ENCODE measurements around the gene DYNC1LI2. TPM values are rescaled to one million over a fixed set of nuclear protein-coding genes. Genes with fewer than 3 reads are reported as not detected.

Gene DYNC1LI2
- total RNA-seq, 1 experiment from 2014 or later: 97.7 TPM

DNA sequence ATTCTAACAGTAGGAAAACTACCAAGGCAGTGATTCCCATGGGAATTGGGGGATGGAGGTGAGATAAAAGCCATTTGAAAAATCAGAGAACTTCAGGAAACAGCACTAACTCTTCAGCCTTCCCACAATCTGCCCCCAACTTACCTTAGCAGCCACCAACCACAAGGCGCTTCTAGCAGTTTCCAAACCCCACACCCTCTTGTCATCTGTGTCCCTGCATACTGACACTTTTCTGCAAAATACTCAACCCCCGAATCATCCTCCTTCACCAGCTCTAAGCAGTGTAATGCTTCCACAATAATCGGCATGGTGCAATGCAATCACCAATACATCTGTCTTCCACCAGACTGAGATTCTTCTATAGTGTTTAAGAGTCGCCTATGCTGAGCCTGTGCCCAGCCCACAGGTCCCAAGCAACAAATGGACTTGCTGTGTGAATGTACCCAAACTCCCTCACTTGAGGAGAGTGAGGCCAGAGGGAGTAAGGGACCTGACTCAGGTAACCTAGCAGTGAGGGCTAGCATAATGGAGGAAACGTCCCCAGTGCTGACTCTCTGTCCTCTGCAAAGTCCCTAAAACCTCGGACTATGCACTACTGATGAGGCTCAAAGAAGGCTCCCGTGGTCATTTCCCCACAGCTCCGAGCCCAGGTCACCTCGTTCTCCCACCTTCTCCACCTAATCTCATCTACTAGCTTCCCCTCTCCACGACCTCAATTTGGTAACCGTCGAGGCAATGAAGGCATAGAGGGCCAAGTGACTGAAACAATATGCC is 943 bp downstream of the DYNC1LI2 start:
- BruUV-seq (replicated peaks): no TSS peak
- no peak for DNase-seq (ENCODE audit: unreplicated experiment)
- H3K27ac Mint-ChIP-seq (ENCODE audit: low read depth, unreplicated experiment): peak overlapping the region; percentile 92
- H3K36me3 Mint-ChIP-seq (ENCODE audit: insufficient read depth, unreplicated experiment): peaks cover 43% of the 10 kb centered on the region
- no peaks in the 10 kb centered on the region for H3K27me3 Mint-ChIP-seq (ENCODE audit: insufficient read depth, unreplicated experiment)
- H3K4me3 Mint-ChIP-seq (ENCODE audit: unreplicated experiment): peak overlapping the region; percentile 79
- no peaks in the 10 kb centered on the region for H3K9me3 Mint-ChIP-seq (ENCODE audit: unreplicated experiment)
- ChIA-PET POLR2A (interaction anchor here (1.0 to 3.4 kb wide), 7 partner anchors 9 to 130 kb away, joined by 3 to 38 read pairs (median 6); partner anchors contain the start of gene PDP2), CTCF (interaction anchor here (0.6 to 4.8 kb wide), 15 partner anchors 11 to 352 kb away, joined by 3 to 71 read pairs (median 4); no protein-coding TSS in a partner anchor)
- TF ChIP-seq, protein P1, sequence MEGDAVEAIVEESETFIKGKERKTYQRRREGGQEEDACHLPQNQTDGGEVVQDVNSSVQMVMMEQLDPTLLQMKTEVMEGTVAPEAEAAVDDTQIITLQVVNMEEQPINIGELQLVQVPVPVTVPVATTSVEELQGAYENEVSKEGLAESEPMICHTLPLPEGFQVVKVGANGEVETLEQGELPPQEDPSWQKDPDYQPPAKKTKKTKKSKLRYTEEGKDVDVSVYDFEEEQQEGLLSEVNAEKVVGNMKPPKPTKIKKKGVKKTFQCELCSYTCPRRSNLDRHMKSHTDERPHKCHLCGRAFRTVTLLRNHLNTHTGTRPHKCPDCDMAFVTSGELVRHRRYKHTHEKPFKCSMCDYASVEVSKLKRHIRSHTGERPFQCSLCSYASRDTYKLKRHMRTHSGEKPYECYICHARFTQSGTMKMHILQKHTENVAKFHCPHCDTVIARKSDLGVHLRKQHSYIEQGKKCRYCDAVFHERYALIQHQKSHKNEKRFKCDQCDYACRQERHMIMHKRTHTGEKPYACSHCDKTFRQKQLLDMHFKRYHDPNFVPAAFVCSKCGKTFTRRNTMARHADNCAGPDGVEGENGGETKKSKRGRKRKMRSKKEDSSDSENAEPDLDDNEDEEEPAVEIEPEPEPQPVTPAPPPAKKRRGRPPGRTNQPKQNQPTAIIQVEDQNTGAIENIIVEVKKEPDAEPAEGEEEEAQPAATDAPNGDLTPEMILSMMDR (IDR thresholded peaks at IDR 0.05; ENCODE audit: unreplicated experiment): no peak
- intact Hi-C loops (cut with micrococcal nuclease): loop anchor here (10.0 kb wide), 1 partner anchor 146 kb away; the partner anchor contains the start of gene CMTM3
- peaks cover 30% of the 10 kb centered on the region for H3K4me1 Mint-ChIP-seq (ENCODE audit: insufficient read depth, unreplicated experiment)

DNA sequence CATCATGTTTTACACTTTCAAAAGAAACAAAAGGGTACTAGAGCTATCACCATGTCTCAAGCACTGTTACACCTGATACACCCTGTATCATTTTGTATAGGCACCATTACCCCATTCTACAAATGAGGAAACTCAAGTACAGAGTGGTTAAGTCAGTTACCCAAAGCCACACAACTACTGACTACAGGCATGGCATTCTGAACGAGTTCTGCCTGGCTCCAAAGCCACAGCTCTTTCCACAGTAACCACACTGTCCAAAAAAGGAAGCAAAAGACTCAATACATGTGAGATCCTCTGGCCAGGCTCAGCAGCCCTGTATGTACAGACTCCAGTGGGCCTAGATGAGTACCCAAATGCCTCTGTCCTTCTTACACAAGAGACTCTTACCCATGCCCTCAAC is 4.7 kb downstream of the DYNC1LI2 start:
- H3K9me3 Mint-ChIP-seq (ENCODE audit: unreplicated experiment): no peaks in the 10 kb centered on the region
- no peak overlapping the region for H3K4me3 Mint-ChIP-seq (ENCODE audit: unreplicated experiment)
- TF ChIP-seq, protein P1 (IDR thresholded peaks at IDR 0.05; ENCODE audit: unreplicated experiment): no peak
- DNase-seq (ENCODE audit: unreplicated experiment): no peak
- intact Hi-C loops (cut with micrococcal nuclease): loop anchor here (10.0 kb wide), 1 partner anchor 342 kb away; no protein-coding TSS in a partner anchor
- ChIA-PET POLR2A (no interaction called here), CTCF (interaction anchor here (0.9 to 2.2 kb wide), 3 partner anchors 10 to 19 kb away, joined by 3 to 7 read pairs (median 5); no protein-coding TSS in a partner anchor)
- peaks cover 30% of the 10 kb centered on the region for H3K4me1 Mint-ChIP-seq (ENCODE audit: insufficient read depth, unreplicated experiment)
- no peak overlapping the region for H3K27ac Mint-ChIP-seq (ENCODE audit: low read depth, unreplicated experiment)
- H3K27me3 Mint-ChIP-seq (ENCODE audit: insufficient read depth, unreplicated experiment): no peaks in the 10 kb centered on the region
- no TSS peak for BruUV-seq (replicated peaks)
- peaks cover 72% of the 10 kb centered on the region for H3K36me3 Mint-ChIP-seq (ENCODE audit: insufficient read depth, unreplicated experiment)

DNA sequence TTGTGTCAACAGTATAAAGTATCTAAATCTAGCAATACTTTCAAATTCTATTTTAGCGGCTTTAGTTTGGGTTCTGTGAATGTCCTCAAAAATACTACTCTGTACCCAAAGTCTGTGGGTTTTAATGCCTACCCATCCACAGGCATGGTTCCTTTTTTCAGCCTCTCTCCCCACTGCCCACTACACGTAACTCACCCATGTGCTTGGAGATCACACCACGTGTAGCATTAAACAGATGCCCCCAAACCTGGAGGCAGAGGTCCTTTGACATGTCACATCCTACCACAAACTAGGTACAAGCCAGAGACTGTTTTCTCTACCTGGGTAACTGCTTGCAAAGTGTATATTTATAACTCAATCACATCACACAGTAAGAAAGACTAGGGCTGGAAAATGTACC is 5.4 kb downstream of the DYNC1LI2 start:
- H3K4me1 Mint-ChIP-seq (ENCODE audit: insufficient read depth, unreplicated experiment): peaks cover 36% of the 10 kb centered on the region
- H3K36me3 Mint-ChIP-seq (ENCODE audit: insufficient read depth, unreplicated experiment): peaks cover 78% of the 10 kb centered on the region
- no TSS peak for BruUV-seq (replicated peaks)
- ChIA-PET POLR2A (no interaction called here), CTCF (interaction anchor here (0.6 to 2.2 kb wide), 3 partner anchors 10 to 96 kb away, joined by 3 to 7 read pairs (median 3); no protein-coding TSS in a partner anchor)
- no peak overlapping the region for H3K27ac Mint-ChIP-seq (ENCODE audit: low read depth, unreplicated experiment)
- intact Hi-C loops (cut with micrococcal nuclease): loop anchor here (10.0 kb wide), 1 partner anchor 341 kb away; no protein-coding TSS in a partner anchor
- H3K4me3 Mint-ChIP-seq (ENCODE audit: unreplicated experiment): no peak overlapping the region
- TF ChIP-seq, protein P1 (IDR thresholded peaks at IDR 0.05; ENCODE audit: unreplicated experiment): no peak
- no peak for DNase-seq (ENCODE audit: unreplicated experiment)
- no peaks in the 10 kb centered on the region for H3K27me3 Mint-ChIP-seq (ENCODE audit: insufficient read depth, unreplicated experiment)
- no peaks in the 10 kb centered on the region for H3K9me3 Mint-ChIP-seq (ENCODE audit: unreplicated experiment)
